HG02973 (cell line): ENCODE data around the gene ATG2A.
A peak's percentile ranks its signal among the peaks of the same experiment; 100 is the strongest.

Experiments
- ATAC-seq: cut with Tn5 transposase; IDR thresholded peaks from one replicate; pipeline ENCODE4 v1.9.1; 2021; ENCODE audit warnings: moderate library complexity; ENCODE audit not compliant: unreplicated experiment

The ATG2A gene

GRCh38 chr11:64916775-64917662 is at the start of gene ATG2A:
Gene ATG2A, minus strand, starts transcription at chr11:64917209. Its CDS starts 74 bp downstream, at chr11:64917135.
- peak; percentile 85 for ATAC-seq

- ATAC-seq = no peak
Measured at GRCh38 chr11:64963072-64963631, 46.1 kb upstream of the ATG2A start.

DNA sequence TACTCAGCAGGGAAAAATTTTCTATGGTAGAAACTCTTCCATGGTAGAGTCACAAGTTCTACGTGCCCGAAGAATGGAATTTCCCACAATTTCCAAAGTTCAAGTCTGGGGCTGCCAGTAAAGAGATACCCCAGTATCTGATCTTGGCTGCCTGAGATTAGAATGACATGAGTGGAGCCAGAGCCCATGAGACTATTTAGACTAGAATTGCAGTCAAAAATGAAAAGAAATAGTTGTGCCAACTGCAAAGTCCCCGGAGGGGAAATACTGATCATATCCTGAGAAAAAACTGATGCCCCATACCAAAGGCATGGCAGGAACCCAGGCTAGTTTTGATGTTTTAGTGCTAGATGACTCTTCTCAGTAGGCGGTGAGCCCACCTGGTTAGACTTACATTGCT is 43.7 kb upstream of the ATG2A start:
- ATAC-seq = no peak

DNA sequence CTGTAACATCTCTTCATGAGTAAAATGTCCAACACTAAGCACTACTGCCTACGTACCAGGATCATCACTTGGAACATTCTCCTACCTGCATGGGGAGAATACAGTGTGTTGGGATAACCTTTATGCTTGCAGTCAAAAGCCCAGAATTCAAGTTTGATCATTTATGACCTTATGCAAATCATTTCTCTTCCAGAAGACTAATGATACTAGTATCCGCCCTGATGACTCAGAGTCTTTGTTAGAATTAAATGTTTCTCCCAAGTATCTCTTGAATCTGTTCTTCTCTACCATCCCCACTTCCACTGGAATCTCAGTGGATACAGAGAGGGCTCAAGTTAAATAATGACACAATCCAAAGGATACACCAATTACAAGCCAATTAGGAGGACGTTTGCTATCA is 42.5 kb upstream of the ATG2A start:
- ATAC-seq = no peak

- ATAC-seq = no peak
Measured at GRCh38 chr11:64954201-64954600, 37.2 kb upstream of the ATG2A start.

DNA sequence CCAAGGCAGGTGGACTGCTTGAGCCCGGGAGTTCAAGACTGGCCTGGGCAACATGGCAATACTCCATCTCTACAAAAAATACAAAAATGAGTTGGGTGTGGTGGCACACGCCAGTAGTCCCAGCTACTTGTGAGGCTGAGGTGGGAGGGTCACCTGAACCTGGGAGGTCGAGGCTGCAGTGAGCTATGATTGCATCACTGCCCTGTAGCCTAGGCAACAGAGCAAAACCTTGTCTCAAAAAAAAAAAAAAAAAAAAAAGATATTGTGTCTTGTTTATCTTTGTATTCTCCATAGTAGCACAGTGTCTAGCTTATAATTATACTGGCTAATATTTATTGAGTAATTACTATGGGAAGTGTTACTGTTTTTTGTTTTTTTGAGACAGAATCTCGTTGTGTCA is 34.5 kb upstream of the ATG2A start:
- no peak for ATAC-seq

DNA sequence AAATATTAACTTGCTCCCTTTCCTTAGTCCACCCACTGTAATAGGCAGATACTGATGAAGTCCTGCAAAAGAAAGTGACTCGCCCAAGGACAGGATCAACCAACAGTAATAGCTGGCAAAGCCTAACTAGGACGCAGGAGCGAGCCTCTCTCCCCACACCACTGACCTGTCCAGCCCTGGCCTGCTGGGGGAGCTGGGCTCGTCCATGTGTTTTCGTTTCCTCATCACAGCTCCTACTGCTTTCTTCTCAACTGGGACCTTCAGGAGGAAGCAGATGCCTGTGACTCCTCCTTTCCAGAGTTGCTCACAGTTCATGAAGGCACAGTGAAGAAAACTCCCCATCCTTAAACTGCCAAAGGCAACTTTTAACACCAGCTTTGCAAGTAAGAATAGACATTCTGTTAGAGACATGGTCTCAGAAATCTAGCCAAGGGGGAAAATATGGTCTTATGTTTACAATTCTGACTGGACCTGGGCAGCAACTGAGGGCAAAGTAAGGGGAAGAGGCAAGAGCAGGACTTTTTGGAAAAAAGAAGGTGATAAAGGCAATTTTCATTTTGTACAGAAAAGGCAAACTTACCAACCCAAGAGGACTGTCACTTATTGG is 30.3 kb upstream of the ATG2A start:
- ATAC-seq = no peak

DNA sequence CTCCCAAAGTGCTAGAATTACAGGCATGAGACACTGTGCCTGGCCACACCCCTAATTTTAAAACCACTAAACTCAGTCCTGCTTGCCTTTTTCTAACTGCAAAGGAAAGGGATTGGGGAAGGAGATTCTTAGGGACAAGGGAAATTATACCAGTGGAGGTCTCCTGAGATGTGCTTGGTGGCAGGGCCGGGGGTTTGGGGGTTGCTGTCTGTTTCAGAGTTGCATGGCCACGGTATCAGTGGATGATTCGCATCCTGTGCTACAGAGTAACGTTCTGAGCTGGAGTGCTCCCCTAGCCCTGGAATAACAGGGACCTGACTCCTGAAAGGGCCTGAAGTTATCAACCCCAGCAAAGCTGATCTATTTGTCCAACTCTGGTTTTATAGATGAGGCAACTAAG is 19.5 kb upstream of the ATG2A start:
- no peak for ATAC-seq

- ATAC-seq = no peak
Measured at GRCh38 chr11:64935359-64936081, 18.5 kb upstream of the ATG2A start, which contains the start of gene GPHA2. Gene GPHA2, minus strand, starts transcription at chr11:64935893. Its CDS starts 433 bp downstream, at chr11:64935460.

DNA sequence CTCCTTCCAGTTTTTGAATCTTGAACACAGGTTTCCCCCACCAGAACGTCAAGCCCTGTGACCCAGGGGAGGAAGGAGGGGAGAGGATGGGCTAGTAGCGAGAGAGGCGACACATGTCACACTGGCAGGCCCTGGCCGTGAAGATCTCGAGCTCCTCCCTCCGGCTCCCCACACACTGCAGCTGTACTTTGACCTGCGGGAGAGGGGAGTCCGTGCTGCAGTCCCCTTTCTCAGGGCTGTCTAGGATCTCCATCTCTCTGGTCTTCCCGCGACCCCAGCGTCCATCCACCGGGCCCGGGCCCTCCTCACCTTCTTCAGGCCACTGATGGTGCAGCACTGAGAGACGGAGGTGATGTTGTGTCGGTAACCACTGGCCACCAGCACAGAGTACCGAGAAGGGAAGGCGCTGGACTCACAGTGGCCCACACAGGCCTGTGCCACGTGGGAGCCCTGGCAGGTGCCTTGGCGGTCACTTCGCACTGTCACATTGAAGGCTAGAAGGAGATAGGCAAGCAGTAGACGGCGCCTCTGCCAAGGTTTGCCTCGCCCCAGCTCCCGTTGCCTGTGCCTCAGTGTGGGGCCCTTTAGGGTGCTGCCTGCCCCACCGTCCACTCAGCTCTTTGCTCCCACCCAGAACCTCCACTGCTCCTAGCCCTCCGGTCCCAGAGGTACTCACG is 17.8 kb upstream of the ATG2A start:
- no peak for ATAC-seq

GRCh38 chr11:64933935-64934681 is 17.1 kb upstream of the ATG2A start:
- no peak for ATAC-seq

GRCh38 chr11:64933213-64933934 is 16.4 kb upstream of the ATG2A start:
- ATAC-seq = no peak

- no peak for ATAC-seq
Measured at GRCh38 chr11:64932324-64932723, 15.3 kb upstream of the ATG2A start.

GRCh38 chr11:64931290-64931689 is 14.3 kb upstream of the ATG2A start:
- no peak for ATAC-seq

DNA sequence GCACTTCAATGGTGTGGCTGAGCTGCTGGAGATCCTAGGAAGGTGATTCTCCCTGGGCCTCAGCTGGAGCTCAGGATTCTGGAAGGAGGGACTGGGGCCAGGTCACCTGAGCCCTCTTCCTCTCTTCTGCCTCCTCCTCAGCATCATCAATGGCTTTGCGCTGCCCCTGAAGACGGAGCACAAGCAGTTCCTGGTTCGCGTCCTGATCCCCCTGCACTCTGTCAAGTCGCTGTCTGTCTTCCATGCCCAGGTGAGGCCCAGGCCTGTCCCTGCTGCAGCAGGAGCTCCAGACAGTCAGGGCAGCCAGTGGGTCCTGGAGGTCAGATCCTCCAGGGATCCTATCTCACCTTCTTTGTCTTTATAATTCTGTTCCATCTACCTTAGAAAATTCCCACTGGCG is 13.3 kb upstream of the ATG2A start:
- no peak for ATAC-seq

DNA sequence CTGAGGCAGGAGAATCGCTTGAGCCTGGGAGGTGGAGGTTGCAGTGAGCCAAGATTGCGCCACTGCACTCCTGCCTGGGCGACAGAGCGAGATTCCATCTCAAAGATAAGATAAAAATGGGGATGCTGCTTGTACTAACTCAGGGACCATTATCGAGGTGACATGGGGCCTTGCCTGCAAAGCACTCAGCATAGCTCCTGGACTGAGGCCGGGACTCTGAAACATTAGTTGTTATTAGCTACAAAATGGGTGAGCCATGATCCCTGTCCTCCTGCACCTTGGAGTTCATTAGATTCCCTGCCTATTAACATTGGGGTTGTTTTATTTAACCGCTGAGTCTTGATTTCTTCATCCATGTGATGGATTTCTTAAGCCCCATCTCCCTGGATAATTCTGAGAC is 12.6 kb upstream of the ATG2A start:
- ATAC-seq = no peak

GRCh38 chr11:64928957-64929356 is 11.9 kb upstream of the ATG2A start:
- no peak for ATAC-seq

GRCh38 chr11:64926689-64927088 is 9.7 kb upstream of the ATG2A start:
- no peak for ATAC-seq
